HepG2 (cell line): ENCODE data around the gene EPO. TPM values are rescaled to one million over a fixed set of nuclear protein-coding genes. Genes with fewer than 3 reads are reported as not detected.
A peak's percentile ranks its signal among the peaks of the same experiment; 100 is the strongest.

Experiments
- FOXO1 ChIP-seq: sonication (generic); formaldehyde crosslinking; IDR thresholded peaks from 2 replicates; pipeline ENCODE4 v1.4.0; 2020; ENCODE audit warnings: missing genetic modification reagents
- GMEB2 ChIP-seq: IDR thresholded peaks from 2 replicates; pipeline ENCODE4 v1.6.1; 2016; ENCODE audit warnings: missing biosample characterization, missing genetic modification reagents, low read depth
- IKZF1 ChIP-seq: fragments of 450-650 bp; IDR thresholded peaks from 2 replicates; pipeline ENCODE4 v1.7.1; 2016
- NCOA1 ChIP-seq: sonication (generic); formaldehyde crosslinking; IDR thresholded peaks from 2 replicates; pipeline ENCODE4 v1.9.0; 2021; ENCODE audit warnings: missing genetic modification reagents
- PATZ1 ChIP-seq: sonication (generic); formaldehyde crosslinking; IDR thresholded peaks from 2 replicates; pipeline ENCODE4 v1.4.0; 2020; ENCODE audit warnings: missing genetic modification reagents
- WIZ ChIP-seq: sonication (generic); formaldehyde crosslinking; IDR thresholded peaks from 2 replicates; pipeline ENCODE4 v1.5.1; 2020; ENCODE audit warnings: mild to moderate bottlenecking, missing genetic modification reagents
- ZGPAT ChIP-seq: IDR thresholded peaks from 2 replicates; pipeline ENCODE4 v1.6.1; 2016; ENCODE audit warnings: mild to moderate bottlenecking
- ZNF234 ChIP-seq: sonication (generic); formaldehyde crosslinking; conservative IDR thresholded peaks from 2 replicates; pipeline ENCODE4 v1.5.1; 2020; ENCODE audit warnings: mild to moderate bottlenecking, missing genetic modification reagents
- ZNF274 ChIP-seq: sonication (generic); formaldehyde crosslinking; IDR thresholded peaks from 2 replicates; pipeline ENCODE4 v1.5.1; 2020; ENCODE audit warnings: mild to moderate bottlenecking, missing genetic modification reagents
- ZNF431 ChIP-seq: sonication (generic); formaldehyde crosslinking; IDR thresholded peaks from 2 replicates; pipeline ENCODE4 v1.9.0; 2022; ENCODE audit warnings: missing genetic modification reagents, low read depth, mild to moderate bottlenecking, borderline replicate concordance
- ZNF574 ChIP-seq: sonication (generic); formaldehyde crosslinking; IDR thresholded peaks from 2 replicates; pipeline ENCODE4 v1.4.0; 2020; ENCODE audit warnings: missing genetic modification reagents
- ZNF609 ChIP-seq: sonication (generic); formaldehyde crosslinking; IDR thresholded peaks from 2 replicates; pipeline ENCODE4 v1.4.0; 2020; ENCODE audit warnings: mild to moderate bottlenecking, missing genetic modification reagents, borderline replicate concordance
- polyA plus RNA-seq, 8 experiments: library from polyadenylated mRNA; depleted of rRNA in 3 of 8; stranded (reverse) in 7 of 8; unstranded in 1 of 8; fragments of >200 nt; fragmentation: Illumina TruSeq in 4 of 8; extraction: Trizol in 4 of 8; gene quantifications; 2 replicates each; pipeline versions ENCODE4 v1.2.1 to v1.2.3, GENCODE V29; 2011 to 2016; ENCODE audit warnings: low read depth in 4 of 8, missing spikeins in 1 of 8, mixed read lengths in 1 of 8; ENCODE audit not compliant: insufficient read depth in 1 of 8
- total RNA-seq, 5 experiments: library from RNA; depleted of rRNA; stranded (reverse); fragments of >200 nt; fragmentation: Illumina TruSeq; extraction: Trizol; gene quantifications; 2 replicates each; pipeline ENCODE4 v1.2.3, GENCODE V29; 2016; ENCODE audit warnings: low read depth in 1 of 5
- TF ChIP-seq, protein P1 (sequence below): sonication (generic); formaldehyde crosslinking; IDR thresholded peaks from 2 replicates; pipeline ENCODE4 v1.5.0; 2020; ENCODE audit warnings: mild to moderate bottlenecking, missing genetic modification reagents

The EPO gene
- total and polyA plus RNA-seq, 2 of the 13 experiments (the other 11 are each of a cell fraction or from before 2014, with no cell fraction given), result 10.3 to 25.7 TPM

- TF ChIP-seq GMEB2 (CRISPR knock-in tag), result no peak
- no peak for TF ChIP-seq ZNF274
- TF ChIP-seq, protein P1, sequence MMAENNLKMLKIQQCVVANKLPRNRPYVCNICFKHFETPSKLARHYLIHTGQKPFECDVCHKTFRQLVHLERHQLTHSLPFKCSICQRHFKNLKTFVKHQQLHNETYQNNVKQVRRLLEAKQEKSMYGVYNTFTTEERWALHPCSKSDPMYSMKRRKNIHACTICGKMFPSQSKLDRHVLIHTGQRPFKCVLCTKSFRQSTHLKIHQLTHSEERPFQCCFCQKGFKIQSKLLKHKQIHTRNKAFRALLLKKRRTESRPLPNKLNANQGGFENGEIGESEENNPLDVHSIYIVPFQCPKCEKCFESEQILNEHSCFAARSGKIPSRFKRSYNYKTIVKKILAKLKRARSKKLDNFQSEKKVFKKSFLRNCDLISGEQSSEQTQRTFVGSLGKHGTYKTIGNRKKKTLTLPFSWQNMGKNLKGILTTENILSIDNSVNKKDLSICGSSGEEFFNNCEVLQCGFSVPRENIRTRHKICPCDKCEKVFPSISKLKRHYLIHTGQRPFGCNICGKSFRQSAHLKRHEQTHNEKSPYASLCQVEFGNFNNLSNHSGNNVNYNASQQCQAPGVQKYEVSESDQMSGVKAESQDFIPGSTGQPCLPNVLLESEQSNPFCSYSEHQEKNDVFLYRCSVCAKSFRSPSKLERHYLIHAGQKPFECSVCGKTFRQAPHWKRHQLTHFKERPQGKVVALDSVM (CRISPR knock-in tag), result peak; percentile 7
- peak; percentile 51; the same call in 1 of the 2 replicates for TF ChIP-seq FOXO1 (CRISPR knock-in tag)
- TF ChIP-seq NCOA1 (CRISPR knock-in tag), result peak; percentile 57; the same call in 1 of the 2 replicates
- TF ChIP-seq ZNF234 (CRISPR knock-in tag), result no peak
- TF ChIP-seq WIZ (CRISPR knock-in tag), result no peak
- TF ChIP-seq ZGPAT (CRISPR knock-in tag), result peak; percentile 38; the same call in 1 of the 2 replicates
- no peak for TF ChIP-seq IKZF1
- no peak for TF ChIP-seq ZNF431 (CRISPR knock-in tag)
- peak; percentile 57; the same call in 1 of the 2 replicates for TF ChIP-seq ZNF609 (CRISPR knock-in tag)
- TF ChIP-seq ZNF574 (CRISPR knock-in tag), result peak; percentile 41; the same call in 1 of the 2 replicates
- peak; percentile 54 for TF ChIP-seq PATZ1 (CRISPR knock-in tag)
Observed at GRCh38 chr7:100719523-100720278, 567 bp upstream of the EPO start (continued).
